Measurements from ENCODE around the gene TMEM150A. TPM values are rescaled to one million over a fixed set of nuclear protein-coding genes. Genes with fewer than 3 reads are reported as not detected.
A peak's percentile ranks its signal among the peaks of the same experiment; 100 is the strongest.

TMEM150A gene
- total and polyA plus RNA-seq, 2 of the 13 experiments (the other 11 are each of a cell fraction or from before 2014, with no cell fraction given) = 30.1 to 70.4 TPM

DNA sequence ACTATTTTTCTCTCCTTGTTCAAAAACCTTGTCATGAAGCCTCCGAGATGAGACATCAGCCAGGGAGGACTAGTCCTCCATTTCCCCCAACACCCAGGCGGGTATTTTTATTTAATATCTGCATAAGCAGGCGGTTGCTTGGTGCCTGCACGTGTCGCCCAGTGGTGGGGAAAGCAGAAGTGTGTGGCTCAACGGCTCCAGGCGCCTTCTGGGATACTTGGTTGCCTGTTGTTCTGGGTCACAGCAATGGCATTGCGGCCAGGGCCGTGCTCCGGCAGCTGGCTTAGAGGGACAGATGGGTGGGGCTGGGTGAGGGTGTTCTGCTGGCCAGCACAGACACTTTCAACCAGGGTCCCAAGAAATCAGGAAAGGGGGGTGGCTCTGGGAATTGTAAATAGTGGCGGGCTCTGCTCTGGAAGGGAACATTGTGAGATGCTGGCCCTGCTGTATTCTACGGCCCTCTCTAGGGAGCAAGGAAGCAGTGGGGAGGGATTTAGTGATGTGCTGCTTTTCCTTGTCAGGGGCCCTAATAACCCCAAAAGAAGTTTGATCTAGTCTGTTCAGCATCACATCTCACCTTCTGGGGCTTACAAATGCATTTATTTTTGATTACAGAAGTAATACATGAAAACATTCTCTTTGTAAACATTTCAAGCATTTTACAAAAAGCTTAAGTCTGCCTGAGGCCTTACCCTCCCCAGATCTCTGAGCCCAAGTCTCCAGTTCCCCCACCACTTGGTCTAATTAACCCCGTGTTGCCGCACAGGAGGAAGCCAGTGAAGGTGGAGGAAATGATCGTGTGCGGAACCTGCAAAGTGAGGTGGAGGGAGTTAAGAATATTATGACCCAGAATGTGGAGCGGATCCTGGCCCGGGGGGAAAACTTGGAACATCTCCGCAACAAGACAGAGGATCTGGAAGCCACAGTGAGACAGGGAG lies 24.0 kb downstream of the TMEM150A start (continued):
- TF ChIP-seq HMG20B (CRISPR knock-in tag; conservative IDR thresholded peaks at IDR 0.05) = no peak
- TF ChIP-seq KLF9 (CRISPR knock-in tag; IDR thresholded peaks at IDR 0.05; ENCODE audit: low read depth) = no peak; the same call in 1 of the 2 replicates
- TF ChIP-seq SMAD9 (CRISPR knock-in tag; IDR thresholded peaks at IDR 0.05) = no peak
- no peak for TF ChIP-seq PCBP1 (IDR thresholded peaks at IDR 0.05; ENCODE audit: borderline replicate concordance, low read depth, low read length)
- no peak for TF ChIP-seq PITX1 (CRISPR knock-in tag; IDR thresholded peaks at IDR 0.05)
- TF ChIP-seq, protein P1, sequence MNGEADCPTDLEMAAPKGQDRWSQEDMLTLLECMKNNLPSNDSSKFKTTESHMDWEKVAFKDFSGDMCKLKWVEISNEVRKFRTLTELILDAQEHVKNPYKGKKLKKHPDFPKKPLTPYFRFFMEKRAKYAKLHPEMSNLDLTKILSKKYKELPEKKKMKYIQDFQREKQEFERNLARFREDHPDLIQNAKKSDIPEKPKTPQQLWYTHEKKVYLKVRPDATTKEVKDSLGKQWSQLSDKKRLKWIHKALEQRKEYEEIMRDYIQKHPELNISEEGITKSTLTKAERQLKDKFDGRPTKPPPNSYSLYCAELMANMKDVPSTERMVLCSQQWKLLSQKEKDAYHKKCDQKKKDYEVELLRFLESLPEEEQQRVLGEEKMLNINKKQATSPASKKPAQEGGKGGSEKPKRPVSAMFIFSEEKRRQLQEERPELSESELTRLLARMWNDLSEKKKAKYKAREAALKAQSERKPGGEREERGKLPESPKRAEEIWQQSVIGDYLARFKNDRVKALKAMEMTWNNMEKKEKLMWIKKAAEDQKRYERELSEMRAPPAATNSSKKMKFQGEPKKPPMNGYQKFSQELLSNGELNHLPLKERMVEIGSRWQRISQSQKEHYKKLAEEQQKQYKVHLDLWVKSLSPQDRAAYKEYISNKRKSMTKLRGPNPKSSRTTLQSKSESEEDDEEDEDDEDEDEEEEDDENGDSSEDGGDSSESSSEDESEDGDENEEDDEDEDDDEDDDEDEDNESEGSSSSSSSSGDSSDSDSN (CRISPR knock-in tag; IDR thresholded peaks at IDR 0.05) = no peak
- TF ChIP-seq, protein P2, sequence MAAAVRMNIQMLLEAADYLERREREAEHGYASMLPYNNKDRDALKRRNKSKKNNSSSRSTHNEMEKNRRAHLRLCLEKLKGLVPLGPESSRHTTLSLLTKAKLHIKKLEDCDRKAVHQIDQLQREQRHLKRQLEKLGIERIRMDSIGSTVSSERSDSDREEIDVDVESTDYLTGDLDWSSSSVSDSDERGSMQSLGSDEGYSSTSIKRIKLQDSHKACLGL (CRISPR knock-in tag; IDR thresholded peaks at IDR 0.05) = no peak
- TF ChIP-seq ZNF747 (CRISPR knock-in tag; IDR thresholded peaks at IDR 0.05; ENCODE audit: borderline replicate concordance) = no peak
- peak; percentile 12; the same call in 1 of the 2 replicates for TF ChIP-seq ZNF460 (CRISPR knock-in tag; IDR thresholded peaks at IDR 0.05; ENCODE audit: borderline replicate concordance)
- no peak for TF ChIP-seq NFKBIZ (CRISPR knock-in tag; IDR thresholded peaks at IDR 0.05)
- no peak for TF ChIP-seq ZSCAN29 (CRISPR knock-in tag; conservative IDR thresholded peaks at IDR 0.05)
- TF ChIP-seq ZFP36L1 (CRISPR knock-in tag; IDR thresholded peaks at IDR 0.05) = no peak
- TF ChIP-seq ZNF34 (CRISPR knock-in tag; IDR thresholded peaks at IDR 0.05; ENCODE audit: borderline replicate concordance) = no peak
- no peak for TF ChIP-seq PHF20 (CRISPR knock-in tag; IDR thresholded peaks at IDR 0.05)
- TF ChIP-seq, protein P3, sequence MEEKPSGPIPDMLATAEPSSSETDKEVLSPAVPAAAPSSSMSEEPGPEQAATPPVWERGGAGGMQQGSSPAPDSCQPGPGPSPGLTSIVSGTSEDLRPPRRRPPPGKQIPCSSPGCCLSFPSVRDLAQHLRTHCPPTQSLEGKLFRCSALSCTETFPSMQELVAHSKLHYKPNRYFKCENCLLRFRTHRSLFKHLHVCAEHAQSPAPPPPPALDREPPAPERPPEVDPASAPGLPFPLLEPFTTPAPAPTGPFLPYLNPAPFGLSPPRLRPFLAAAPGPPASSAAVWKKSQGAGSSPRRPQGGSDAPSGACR (CRISPR knock-in tag; IDR thresholded peaks at IDR 0.05) = peak; percentile 36; the same call in 1 of the 2 replicates
- TF ChIP-seq, protein P4, sequence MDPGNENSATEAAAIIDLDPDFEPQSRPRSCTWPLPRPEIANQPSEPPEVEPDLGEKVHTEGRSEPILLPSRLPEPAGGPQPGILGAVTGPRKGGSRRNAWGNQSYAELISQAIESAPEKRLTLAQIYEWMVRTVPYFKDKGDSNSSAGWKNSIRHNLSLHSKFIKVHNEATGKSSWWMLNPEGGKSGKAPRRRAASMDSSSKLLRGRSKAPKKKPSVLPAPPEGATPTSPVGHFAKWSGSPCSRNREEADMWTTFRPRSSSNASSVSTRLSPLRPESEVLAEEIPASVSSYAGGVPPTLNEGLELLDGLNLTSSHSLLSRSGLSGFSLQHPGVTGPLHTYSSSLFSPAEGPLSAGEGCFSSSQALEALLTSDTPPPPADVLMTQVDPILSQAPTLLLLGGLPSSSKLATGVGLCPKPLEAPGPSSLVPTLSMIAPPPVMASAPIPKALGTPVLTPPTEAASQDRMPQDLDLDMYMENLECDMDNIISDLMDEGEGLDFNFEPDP (CRISPR knock-in tag; conservative IDR thresholded peaks at IDR 0.05) = no peak
- TF ChIP-seq SUZ12 (IDR thresholded peaks at IDR 0.05; ENCODE audit: low read depth, low read length) = no peak
- no peak for TF ChIP-seq ZNF740 (CRISPR knock-in tag; IDR thresholded peaks at IDR 0.05)
- no peak for TF ChIP-seq ERF (CRISPR knock-in tag; IDR thresholded peaks at IDR 0.05)
- TF ChIP-seq KDM2A (CRISPR knock-in tag; IDR thresholded peaks at IDR 0.05; ENCODE audit: borderline replicate concordance, low read depth) = peak; percentile 12; the same call in 1 of the 2 replicates
- TF ChIP-seq FOSL2 (CRISPR knock-in tag; IDR thresholded peaks at IDR 0.05) = no peak
- TF ChIP-seq, protein P5, sequence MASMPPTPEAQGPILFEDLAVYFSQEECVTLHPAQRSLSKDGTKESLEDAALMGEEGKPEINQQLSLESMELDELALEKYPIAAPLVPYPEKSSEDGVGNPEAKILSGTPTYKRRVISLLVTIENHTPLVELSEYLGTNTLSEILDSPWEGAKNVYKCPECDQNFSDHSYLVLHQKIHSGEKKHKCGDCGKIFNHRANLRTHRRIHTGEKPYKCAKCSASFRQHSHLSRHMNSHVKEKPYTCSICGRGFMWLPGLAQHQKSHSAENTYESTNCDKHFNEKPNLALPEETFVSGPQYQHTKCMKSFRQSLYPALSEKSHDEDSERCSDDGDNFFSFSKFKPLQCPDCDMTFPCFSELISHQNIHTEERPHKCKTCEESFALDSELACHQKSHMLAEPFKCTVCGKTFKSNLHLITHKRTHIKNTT (CRISPR knock-in tag; IDR thresholded peaks at IDR 0.05) = no peak
- TF ChIP-seq ARNT (IDR thresholded peaks at IDR 0.05) = no peak
- TF ChIP-seq HDAC2 (CRISPR knock-in tag; IDR thresholded peaks at IDR 0.05) = no peak
